GM15510 (cell line): ENCODE data around the gene ZNF219.
A peak's percentile ranks its signal among the peaks of the same experiment; 100 is the strongest.

Experiments
- POLR2A ChIP-seq: IDR thresholded peaks from 3 replicates; pipeline ENCODE4 v1.6.1; 2011; ENCODE audit warnings: borderline replicate concordance; ENCODE audit not compliant: insufficient read length; ENCODE audit errors: extremely low read depth

ZNF219 gene

DNA sequence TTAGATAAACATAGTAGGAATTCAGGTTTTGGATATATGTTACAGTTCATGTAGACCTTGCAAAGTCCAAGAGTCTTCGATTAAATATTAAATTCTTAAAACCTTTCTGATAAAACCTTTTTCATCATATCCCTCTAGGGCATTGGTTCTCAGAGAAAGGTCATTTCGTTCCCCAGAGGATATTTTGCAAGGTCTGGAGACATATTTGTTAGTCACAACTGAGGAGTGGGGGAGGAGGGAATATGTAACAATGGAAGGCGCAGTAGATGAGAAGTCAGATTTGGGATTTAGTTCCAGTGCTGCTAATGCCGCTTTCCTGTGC is 7.7 kb upstream of the ZNF219 start:
- no peak for TF ChIP-seq POLR2A

DNA sequence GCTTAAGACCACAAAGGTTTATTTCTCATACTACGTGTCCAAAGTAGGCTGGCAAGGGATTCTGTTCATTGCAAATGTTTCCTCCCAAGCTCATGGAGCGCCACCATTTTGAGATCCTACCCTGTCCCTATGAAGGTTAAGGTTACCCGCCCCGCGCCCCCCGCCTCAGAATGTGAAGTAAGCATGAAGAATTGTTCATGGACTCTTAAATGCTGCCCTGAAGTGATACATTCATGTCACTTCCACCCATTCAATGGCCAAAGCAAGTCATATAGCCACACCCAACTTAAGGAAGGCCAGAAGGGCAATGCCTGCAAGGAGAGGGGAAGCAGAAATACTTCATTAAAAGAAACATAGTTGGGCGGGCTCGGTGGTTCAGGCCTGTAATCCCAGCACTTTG is 6.6 kb upstream of the ZNF219 start:
- TF ChIP-seq POLR2A = no peak

DNA sequence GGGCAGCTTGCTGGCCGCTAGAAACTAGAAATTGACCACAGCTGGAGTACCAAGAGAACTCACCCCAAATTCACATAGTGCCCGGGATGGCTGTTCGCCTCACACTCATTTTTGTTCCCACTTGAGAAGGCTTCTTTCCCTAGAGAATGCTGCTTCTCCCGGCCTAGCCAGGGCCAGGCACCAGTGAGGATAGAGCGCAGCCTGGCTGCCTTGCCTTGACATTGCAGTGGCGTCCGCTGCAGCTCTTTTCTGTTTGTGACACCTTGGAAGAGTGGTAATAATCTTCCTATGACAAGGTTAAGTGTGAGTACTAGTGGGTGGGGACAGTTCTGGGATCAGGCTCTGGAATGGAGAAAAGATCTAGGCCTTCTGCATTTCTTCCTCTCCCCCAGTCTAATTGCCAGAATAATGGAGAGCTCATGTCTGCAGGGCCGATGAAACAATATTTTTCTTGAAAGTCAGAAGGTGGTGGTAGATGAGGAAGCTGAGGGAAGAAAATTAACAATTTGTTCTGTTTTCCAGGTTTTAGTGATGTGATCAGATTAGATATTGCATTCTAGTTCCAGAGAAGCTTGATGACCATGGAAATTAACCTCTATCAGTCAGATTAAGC is 6.1 kb upstream of the ZNF219 start:
- TF ChIP-seq POLR2A = no peak

DNA sequence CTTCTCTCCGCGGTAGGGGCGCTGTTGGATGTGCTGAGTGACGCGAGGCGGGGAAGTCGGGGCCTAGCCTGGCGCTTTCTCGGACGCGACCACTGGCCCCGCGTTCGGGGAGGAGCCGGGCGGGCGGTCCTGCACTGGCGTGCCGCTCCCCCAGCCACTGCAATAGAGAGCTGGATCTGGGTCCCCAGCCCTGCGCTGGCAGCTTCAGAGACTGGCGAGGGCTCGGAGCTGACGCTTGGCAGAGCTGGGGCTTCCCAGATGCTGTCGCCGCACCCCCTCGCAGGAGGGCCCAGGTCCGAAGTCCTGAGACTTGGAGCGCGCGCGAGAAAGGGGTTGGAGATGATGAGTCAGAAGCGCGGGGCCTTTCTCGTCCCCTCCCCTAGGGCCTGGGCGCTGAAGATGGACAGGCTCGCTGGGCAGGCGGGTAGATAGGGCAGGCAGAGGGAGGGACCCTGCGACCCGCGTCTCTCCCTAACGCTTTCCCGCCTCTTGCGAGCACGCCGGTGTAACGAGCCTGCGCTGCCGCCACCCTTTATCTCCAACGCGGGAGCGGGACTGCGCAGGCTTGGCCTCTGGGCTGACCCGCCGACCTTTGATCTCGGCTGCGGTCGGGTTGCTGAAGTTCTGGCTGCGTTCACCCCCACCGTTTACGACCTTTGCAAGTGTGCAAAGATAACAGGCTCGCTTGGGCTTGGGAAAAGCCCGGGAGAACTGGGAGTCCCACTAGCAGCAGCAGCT is 5.4 kb upstream of the ZNF219 start:
- TF ChIP-seq POLR2A = peak; percentile 93

DNA sequence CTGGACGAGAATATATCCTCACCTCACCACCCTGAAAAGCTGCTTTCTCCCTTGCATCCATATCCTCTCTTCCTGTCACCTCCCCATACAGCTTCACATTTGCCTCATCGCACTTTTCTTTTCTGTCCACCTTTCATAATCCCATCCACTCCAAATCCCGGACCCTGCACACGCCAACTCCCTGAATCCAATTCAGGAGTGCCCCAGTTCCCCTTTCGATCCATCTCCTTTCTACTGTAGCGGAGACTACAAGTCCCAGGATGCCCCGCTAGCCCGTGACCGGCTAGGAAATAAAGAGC is 4.9 kb upstream of the ZNF219 start:
- TF ChIP-seq POLR2A = no peak

DNA sequence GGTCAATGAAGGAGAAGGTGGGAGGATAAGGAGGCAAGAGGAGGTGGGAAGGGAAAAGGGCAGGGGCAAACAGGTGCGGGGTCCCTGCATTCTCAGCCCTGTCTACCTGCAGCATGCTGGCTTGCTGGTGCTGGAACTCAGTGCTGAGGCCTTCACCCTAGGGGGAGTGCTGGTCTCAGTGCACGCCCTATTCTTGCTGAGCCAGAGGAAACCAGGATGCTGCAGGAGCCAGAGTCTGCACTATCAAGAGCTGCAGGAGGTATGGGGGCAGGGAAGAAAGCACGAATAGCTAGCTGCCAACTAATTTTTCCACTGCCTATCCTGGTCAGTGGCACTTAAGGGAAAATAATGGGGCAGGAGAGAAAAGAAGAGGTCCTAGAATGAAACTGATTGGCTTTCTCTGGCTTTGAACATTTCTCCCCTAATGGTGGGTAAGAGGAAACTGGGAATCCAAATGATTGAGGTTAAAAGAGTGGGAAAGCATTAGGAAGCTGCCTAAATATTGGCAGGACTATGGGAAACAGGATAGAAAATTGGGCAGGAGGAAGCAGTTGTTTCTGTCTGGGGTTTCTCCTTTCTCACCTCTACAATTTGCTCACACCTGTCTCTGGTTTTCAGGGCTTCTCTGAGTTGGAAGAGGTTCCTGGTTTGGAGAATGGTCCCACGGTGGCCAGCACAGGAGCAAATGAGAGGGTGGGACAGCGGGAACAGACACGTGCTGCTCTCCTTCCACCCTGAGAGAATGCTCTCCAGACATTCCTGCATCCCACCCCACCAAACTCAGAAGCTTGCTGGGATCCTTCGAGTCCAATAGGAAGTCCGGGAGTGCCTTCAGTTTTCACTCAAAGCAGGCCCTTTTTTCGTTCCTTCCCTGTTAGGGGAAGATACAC is 4.3 kb upstream of the ZNF219 start:
- no peak for TF ChIP-seq POLR2A

DNA sequence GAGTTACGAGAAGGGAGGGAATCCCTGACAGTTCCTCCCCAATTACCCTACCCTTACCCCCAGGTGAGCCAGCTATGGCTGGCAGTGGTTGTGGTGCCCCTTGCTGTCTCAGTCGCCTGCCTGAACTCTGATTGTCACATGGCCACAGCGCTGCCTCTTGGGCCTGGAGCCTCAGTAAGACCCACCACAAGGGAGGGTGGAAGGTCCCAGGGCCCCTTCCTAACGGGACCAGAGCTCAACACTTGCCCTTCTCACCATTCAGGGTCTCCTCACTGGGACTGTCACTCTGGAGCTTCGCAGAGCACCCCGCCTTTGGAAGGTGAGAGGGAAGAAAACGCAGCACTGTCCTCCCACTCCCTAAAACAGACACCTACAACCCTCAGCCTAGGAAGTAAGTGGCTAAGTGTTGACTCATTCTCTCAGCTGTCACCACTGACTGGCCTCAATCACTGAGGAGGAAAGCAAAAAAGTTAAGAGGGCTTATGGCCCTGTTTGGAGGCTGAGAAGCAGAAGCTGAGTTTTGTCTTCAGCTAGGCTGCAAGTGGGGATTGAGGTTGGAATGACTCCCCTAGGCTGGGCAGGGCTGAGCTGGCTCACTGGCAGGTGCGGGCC is 3.5 kb upstream of the ZNF219 start:
- no peak for TF ChIP-seq POLR2A

DNA sequence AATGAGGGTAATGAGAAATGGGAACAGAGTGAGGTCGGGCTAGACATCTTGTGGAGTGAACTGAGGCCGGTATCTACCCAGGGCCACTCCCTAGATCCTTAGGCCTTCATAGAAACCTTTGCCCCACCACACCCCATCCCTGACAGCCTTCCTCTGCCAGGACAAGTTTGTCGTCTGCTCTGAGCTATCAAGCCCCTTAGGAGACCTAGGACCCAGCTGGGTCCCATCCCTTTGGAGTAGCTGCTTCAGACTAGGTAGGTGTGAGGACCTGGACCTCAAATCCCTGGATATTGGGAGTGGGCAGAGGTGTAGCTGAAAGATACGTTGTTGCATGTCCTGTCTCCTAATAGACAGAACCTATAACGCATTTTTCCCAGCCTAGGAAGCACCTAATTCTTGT is 2.5 kb upstream of the ZNF219 start, which contains the start of gene TMEM253:
TMEM253 (plus strand) TSS at position 136 of the 400 bp plus-strand sequence. CDS start 278 bp downstream, outside the sequence.
- no peak for TF ChIP-seq POLR2A

DNA sequence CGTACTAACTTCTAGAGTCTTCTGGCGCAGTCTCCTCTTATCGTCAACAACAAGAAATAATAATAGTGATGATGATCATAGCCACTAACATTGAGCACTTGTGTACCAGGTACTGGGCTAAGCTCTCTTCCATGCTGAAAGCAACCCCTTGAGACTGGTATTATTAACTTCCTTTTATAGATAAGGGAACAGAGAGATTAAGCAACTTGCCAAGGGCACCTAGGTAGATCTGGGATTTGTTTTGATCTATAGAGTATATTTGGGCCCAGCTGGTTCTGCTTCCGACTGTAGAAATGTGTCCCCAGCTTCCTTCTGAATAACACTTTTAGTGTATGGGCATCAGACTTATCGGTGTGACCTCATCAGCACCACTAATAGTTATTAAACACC is 1.1 kb upstream of the ZNF219 start:
- TF ChIP-seq POLR2A = no peak

DNA sequence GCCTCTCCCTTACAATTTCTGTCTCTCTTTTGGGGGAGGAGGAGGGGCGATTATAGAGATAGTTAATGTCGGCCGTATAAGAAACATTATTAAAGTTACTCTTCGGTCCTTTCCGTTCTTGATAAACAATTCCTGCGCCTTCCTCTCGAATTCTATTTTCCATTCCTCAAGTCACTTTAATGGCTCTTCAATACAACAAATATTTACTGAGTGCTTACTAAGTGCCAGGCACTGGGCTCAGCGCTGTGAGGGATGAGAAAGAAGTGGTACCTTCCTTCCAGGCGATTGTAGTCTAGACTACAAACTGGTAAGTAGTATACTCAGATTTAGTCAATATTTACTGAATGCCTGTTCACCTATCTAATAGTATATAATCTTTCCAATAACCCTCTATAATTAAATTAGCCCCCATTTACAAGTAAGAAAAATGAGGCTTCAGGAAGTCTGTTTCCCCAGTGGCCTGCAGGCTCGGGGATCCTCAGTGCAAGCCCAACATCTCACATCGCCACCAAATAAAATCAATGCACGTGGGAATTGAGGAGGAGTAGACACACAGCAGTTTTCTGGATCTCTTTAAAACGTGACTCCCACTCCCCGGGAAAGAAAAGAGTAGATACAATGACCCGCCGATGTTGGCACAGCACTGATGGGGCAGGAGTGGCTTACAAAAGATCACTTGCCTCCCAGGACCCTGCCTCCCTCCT is 589 bp upstream of the ZNF219 start:
- TF ChIP-seq POLR2A = no peak

DNA sequence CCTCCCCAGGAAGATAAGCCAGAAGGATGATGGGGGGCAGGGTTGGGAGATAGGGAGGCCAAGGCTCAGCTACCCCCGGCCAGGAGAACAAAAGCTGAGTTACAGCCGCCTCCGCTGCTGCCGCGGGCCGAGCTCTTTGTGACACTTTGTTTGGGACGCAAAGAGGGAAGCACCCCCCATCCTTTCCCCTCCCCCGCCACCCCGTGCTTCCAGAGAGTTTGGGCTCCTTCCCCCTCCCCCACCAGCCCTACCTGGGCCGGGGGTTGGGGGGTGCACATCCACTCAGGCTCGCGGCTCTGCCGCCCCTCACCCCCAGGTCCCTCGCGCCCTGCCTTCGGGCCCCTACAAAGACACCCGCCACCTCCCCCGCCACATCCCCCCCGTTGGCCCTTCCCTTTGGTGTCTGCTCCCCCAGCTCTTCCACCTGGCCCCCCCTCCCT is 799 bp downstream of the ZNF219 start:
- TF ChIP-seq POLR2A = no peak

DNA sequence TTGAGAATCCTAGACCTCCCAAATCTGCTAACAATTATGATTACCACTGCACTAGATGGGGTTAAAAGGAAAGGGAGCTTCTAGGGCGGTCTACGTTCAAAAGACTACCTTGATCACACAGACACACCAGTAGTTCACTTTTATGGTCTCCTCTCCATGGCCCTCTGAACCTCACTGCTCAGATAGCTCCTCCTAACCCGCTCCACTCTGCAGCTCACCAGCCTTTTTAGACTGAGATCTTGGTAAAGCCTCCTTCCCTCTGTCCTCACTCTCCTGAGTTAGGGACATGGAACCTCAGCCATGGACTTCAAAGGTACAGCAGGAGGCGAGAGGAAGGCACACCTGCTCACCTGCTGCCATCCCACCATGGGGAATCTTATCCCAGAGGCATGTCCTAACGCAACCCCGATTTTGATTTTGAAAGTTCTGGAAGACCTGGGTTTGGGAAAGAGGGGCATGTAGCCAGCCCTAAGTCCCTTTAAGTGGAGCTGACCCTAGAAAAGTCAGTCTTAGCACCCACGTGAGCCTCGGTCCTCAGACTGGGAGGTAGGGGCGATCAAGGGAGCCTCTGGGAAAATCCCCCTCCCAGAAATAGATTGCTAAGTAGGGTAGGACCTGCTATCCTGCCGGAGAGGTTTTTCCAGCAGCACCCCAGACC is 1.3 kb downstream of the ZNF219 start:
- no peak for TF ChIP-seq POLR2A

DNA sequence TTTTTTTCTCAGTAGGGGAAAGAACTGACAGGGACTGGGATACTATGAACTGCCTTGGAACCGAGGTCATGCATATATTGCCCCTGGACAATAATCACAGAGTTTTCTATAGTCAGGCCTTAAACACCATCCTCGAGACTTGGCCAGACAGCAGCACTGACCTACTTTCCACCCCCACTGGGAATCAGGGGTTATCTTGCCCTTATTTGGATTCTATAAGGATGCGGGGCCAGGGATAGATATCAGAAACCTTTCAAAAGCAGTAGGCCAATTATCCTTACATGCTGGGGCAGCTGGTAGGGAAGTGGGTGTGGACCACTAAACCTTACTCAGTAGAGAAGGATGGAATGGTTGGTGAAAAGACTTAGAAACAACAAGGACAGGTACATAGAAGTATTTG is 2.0 kb downstream of the ZNF219 start:
- no peak for TF ChIP-seq POLR2A
